Breast epithelium (tissue), 3 donors: ENCODE data around the gene NT5DC2.

Experiments used
- POLR2AphosphoS5 ChIP-seq, 3 donors: sonication (generic); formaldehyde crosslinking; IDR thresholded peaks; one replicate each; pipeline ENCODE4 v1.6.1; 2017; ENCODE audit warnings: antibody characterized with exemption in 3 of 3
- TF ChIP-seq, protein P1 (sequence below), 3 donors: fragments of 450-650 bp; IDR thresholded peaks; one replicate each; pipeline ENCODE4 v1.5.1; 2016 to 2017; ENCODE audit warnings: antibody characterized with exemption in 3 of 3, mild to moderate bottlenecking in 3 of 3, moderate library complexity in 3 of 3

DNA sequence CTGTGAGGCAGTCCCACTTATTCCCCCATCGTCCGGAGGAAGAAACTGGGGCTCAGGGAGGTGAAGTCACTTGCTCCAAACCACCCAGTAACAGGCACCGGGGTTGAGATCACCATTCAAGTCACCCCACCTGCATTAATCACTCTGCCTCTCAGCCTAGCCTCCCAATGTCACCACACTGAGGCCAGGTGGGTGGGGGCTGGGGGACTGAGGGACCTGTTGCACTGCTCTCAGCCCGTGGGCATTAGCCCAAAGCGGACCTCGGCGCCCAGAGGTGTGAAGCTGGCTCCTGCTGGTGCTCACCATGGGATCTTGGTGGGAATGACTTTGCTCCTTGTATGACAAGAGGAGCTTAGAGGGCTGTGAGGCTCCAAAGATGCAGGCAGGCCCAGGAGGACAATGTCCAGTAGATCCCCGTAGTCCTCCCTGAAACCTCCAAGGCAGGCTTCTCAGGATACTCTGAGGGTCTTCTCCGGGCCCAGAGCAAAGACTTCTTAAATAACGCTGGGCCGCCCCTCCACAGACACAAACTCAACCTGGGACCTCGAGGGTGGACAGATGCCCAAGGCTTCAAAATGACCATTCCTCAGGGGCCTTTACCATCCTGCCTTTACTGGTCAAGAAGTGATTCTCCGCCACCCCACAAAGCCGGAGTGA is 1.7 kb downstream of the NT5DC2 start:
- TF ChIP-seq, protein P1, sequence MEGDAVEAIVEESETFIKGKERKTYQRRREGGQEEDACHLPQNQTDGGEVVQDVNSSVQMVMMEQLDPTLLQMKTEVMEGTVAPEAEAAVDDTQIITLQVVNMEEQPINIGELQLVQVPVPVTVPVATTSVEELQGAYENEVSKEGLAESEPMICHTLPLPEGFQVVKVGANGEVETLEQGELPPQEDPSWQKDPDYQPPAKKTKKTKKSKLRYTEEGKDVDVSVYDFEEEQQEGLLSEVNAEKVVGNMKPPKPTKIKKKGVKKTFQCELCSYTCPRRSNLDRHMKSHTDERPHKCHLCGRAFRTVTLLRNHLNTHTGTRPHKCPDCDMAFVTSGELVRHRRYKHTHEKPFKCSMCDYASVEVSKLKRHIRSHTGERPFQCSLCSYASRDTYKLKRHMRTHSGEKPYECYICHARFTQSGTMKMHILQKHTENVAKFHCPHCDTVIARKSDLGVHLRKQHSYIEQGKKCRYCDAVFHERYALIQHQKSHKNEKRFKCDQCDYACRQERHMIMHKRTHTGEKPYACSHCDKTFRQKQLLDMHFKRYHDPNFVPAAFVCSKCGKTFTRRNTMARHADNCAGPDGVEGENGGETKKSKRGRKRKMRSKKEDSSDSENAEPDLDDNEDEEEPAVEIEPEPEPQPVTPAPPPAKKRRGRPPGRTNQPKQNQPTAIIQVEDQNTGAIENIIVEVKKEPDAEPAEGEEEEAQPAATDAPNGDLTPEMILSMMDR (IDR thresholded peaks at IDR 0.05) = no peak
- TF ChIP-seq POLR2AphosphoS5 (IDR thresholded peaks at IDR 0.05) = no peak
